Progenitor cell of endocrine pancreas (in vitro differentiated cells): ENCODE measurements around the gene LMO4. TPM values are rescaled to one million over a fixed set of nuclear protein-coding genes. Genes with fewer than 3 reads are reported as not detected.

ENCODE experiments used
- DNase-seq: peaks from one replicate; pipeline ENCODE4 v3.0.0; 2021; ENCODE audit warnings: low spot score; ENCODE audit not compliant: unreplicated experiment
- H3K27ac Mint-ChIP-seq: 2 replicates; pipeline ENCODE4 v1.8.0; 2021; ENCODE audit warnings: mild to moderate bottlenecking, moderate library complexity, mixed read lengths
- H3K27me3 Mint-ChIP-seq: 2 replicates; pipeline ENCODE4 v1.8.0; 2021; ENCODE audit warnings: mixed read lengths
- H3K36me3 Mint-ChIP-seq: 2 replicates; pipeline ENCODE4 v1.8.0; 2022; ENCODE audit warnings: mixed read lengths; ENCODE audit not compliant: insufficient read depth
- H3K4me1 Mint-ChIP-seq: 2 replicates; pipeline ENCODE4 v1.8.0; 2021; ENCODE audit warnings: low read depth, mixed read lengths
- H3K4me3 Mint-ChIP-seq: 2 replicates; pipeline ENCODE4 v1.8.0; 2021; ENCODE audit warnings: low read depth, mild to moderate bottlenecking, moderate library complexity, mixed read lengths
- H3K9me3 Mint-ChIP-seq: 2 replicates; pipeline ENCODE4 v1.8.0; 2021; ENCODE audit warnings: low read depth, mixed read lengths
- CTCF ChIP-seq: fragments of 200-600 bp; sonication (generic); IDR thresholded peaks from one replicate; pipeline ENCODE4 v1.5.0; 2021; ENCODE audit warnings: antibody characterized with exemption, mild to moderate bottlenecking; ENCODE audit not compliant: unreplicated experiment
- total RNA-seq: library from RNA; stranded (reverse); gene quantifications from 2 replicates; pipeline ENCODE4 v1.2.1, GENCODE V29; 2021

Gene LMO4
- total RNA-seq, 1 donor from 2014 or later: 64.2 TPM

GRCh38 chr1:87392248-87393192 is 63.8 kb downstream of the LMO4 start:
- Mint-ChIP-seq H3K9me3 (peaks cover 11% of the 10 kb centered on the region), H3K4me3 (no peak overlapping the region), H3K4me1 (no peaks in the 10 kb centered on the region), H3K27ac (no peak overlapping the region), H3K27me3 (no peaks in the 10 kb centered on the region), H3K36me3 (no peaks in the 10 kb centered on the region)
- TF ChIP-seq CTCF: no peak
- no peak for DNase-seq

- H3K27me3 Mint-ChIP-seq: no peaks in the 10 kb centered on the region
- H3K36me3 Mint-ChIP-seq: no peaks in the 10 kb centered on the region
- no peak overlapping the region for H3K27ac Mint-ChIP-seq
- H3K4me3 Mint-ChIP-seq: no peak overlapping the region
- H3K9me3 Mint-ChIP-seq: peaks cover 9% of the 10 kb centered on the region
- no peak for DNase-seq
- H3K4me1 Mint-ChIP-seq: no peaks in the 10 kb centered on the region
- no peak for TF ChIP-seq CTCF
These were observed 64.9 kb downstream of the LMO4 start for GRCh38 chr1:87393445-87394085.

GRCh38 chr1:87394513-87394912 is 65.8 kb downstream of the LMO4 start:
- Mint-ChIP-seq H3K4me1 (no peaks in the 10 kb centered on the region), H3K27ac (no peak overlapping the region), H3K36me3 (no peaks in the 10 kb centered on the region), H3K4me3 (no peak overlapping the region), H3K27me3 (no peaks in the 10 kb centered on the region), H3K9me3 (peaks cover 8% of the 10 kb centered on the region)
- TF ChIP-seq CTCF: no peak
- DNase-seq: no peak

DNA sequence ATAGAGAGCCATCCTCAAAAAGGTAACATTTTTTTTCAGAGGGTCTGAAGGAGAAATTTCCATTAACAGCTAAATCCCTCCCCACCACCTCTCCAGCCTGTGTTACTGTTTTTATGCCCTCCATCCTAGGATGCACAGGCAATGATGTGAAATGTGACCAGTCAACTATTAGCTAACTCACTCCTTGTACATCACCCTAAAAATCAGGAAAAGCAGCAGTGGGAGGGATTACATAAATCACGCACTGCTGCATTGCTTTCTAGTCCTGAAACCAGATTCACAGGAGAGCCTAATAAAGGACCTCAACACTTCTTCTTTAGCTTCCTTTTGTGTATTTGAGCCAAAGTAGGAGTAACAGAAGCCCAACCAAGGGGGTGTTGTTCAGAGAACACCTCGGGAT is 66.3 kb downstream of the LMO4 start:
- no peak overlapping the region for H3K4me3 Mint-ChIP-seq
- no peaks in the 10 kb centered on the region for H3K36me3 Mint-ChIP-seq
- no peak overlapping the region for H3K27ac Mint-ChIP-seq
- no peak for TF ChIP-seq CTCF
- peaks cover 4% of the 10 kb centered on the region for H3K9me3 Mint-ChIP-seq
- H3K4me1 Mint-ChIP-seq: no peaks in the 10 kb centered on the region
- no peaks in the 10 kb centered on the region for H3K27me3 Mint-ChIP-seq
- DNase-seq: no peak
